ENCODE results near the gene OR2AG2.
A peak's percentile ranks its signal among the peaks of the same experiment; 100 is the strongest.

Gene OR2AG2

GRCh38 chr11:6738590-6738989, 33.2 kb downstream of the OR2AG2 start:
- DNase-seq, result no peak

GRCh38 chr11:6737872-6738466, 33.8 kb downstream of the OR2AG2 start:
- peak in 4 of 5 experiments; percentile 41 to 78 (median 57) for DNase-seq

GRCh38 chr11:6736495-6737121, 35.2 kb downstream of the OR2AG2 start:
- DNase-seq, result peak in 1 of 5 experiments; percentile 37

- DNase-seq, result no peak
Observed at GRCh38 chr11:6735306-6735705, 36.5 kb downstream of the OR2AG2 start.

- no peak for DNase-seq
Observed at GRCh38 chr11:6734616-6735015, 37.2 kb downstream of the OR2AG2 start.

- peak in 2 of 5 experiments; percentile 43 to 71 for DNase-seq
Observed at GRCh38 chr11:6733326-6734275, 38.2 kb downstream of the OR2AG2 start.

- DNase-seq, result no peak
Observed at GRCh38 chr11:6727971-6728760, 43.6 kb downstream of the OR2AG2 start.

- DNase-seq, result no peak
Observed at GRCh38 chr11:6725386-6725896, 46.3 kb downstream of the OR2AG2 start.

- no peak for DNase-seq
Observed at GRCh38 chr11:6724013-6724412, 47.8 kb downstream of the OR2AG2 start.

- DNase-seq, result no peak
Observed at GRCh38 chr11:6721343-6721742, 50.4 kb downstream of the OR2AG2 start.

GRCh38 chr11:6719576-6719975, 52.2 kb downstream of the OR2AG2 start:
- DNase-seq, result no peak

GRCh38 chr11:6717426-6717825, 54.4 kb downstream of the OR2AG2 start:
- DNase-seq, result no peak

Data from T-helper 2 cell (primary cell).